ENCODE results near the gene SSBP3.

- no peak for TF ChIP-seq CTCF (IDR thresholded peaks at IDR 0.05; ENCODE audit: borderline replicate concordance, extremely low read depth, low read length, poor library complexity, severe bottlenecking)
- no peak for TF ChIP-seq EZH2 (IDR thresholded peaks at IDR 0.05; ENCODE audit: borderline replicate concordance, low read depth, low read length, severe bottlenecking)
Measured at GRCh38 chr1:54348700-54349021, 57.5 kb downstream of the SSBP3 start.

All from DND-41 (cell line).